D721Med (cell line): ENCODE measurements around the gene LAMA3.

Source experiments
- DNase-seq: peaks from one replicate; pipeline ENCODE4 v3.0.0; 2011; ENCODE audit warnings: low spot score; ENCODE audit not compliant: insufficient read length
- FAIRE-seq: peaks from 2 replicates; lab custom pipeline; 2011; peaks lifted over from hg19 to GRCh38; lab: Jason Lieb, UNC
- TF ChIP-seq, protein P1 (sequence below): IDR thresholded peaks from 2 replicates; pipeline ENCODE4 v1.5.1; 2012; ENCODE audit warnings: mild to moderate bottlenecking, control low read depth; ENCODE audit not compliant: insufficient read depth; ENCODE audit errors: missing control alignments

The LAMA3 gene

DNA sequence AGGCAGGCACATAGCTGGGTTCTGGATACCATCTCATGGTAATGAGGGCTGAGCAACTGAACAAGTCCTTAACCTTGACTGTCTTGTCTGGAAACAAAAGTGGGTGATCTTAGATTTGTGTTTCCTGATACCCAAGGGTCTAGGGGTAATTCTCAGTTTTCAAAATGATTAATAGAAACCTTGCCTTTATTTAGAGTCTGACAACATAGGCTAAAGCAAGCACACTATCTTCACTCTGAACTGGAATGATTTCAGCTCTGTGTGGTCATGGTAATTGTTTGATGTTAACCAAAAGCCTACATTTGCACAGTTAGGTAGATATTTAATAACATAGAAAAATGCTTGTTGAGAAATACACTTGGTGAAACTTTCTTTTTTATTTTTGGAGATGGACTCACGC is 6.8 kb upstream of the LAMA3 start:
- FAIRE-seq (no peak), DNase-seq (no peak)
- TF ChIP-seq, protein P1, sequence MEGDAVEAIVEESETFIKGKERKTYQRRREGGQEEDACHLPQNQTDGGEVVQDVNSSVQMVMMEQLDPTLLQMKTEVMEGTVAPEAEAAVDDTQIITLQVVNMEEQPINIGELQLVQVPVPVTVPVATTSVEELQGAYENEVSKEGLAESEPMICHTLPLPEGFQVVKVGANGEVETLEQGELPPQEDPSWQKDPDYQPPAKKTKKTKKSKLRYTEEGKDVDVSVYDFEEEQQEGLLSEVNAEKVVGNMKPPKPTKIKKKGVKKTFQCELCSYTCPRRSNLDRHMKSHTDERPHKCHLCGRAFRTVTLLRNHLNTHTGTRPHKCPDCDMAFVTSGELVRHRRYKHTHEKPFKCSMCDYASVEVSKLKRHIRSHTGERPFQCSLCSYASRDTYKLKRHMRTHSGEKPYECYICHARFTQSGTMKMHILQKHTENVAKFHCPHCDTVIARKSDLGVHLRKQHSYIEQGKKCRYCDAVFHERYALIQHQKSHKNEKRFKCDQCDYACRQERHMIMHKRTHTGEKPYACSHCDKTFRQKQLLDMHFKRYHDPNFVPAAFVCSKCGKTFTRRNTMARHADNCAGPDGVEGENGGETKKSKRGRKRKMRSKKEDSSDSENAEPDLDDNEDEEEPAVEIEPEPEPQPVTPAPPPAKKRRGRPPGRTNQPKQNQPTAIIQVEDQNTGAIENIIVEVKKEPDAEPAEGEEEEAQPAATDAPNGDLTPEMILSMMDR: no peak

DNA sequence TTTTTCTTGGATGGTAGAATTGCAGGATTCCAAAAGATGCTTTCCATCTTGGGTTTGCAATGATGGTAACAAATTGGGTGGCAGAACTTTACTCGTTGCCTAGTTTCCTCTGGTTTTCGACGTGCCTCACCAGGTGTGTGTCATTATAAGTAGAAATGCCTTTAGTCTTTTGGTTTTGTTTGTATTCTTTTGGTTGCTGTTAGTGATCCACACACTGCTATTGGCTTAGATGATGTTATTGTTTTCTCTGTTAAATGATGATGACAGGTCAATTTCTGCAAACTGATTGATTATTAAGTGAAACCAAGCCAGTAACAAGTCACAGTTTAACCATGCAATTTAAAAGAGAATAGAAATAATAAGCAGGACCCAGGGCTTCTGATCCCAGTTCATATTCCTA is 6.1 kb upstream of the LAMA3 start:
- no peak for FAIRE-seq
- no peak for DNase-seq
- TF ChIP-seq, protein P1: no peak

DNA sequence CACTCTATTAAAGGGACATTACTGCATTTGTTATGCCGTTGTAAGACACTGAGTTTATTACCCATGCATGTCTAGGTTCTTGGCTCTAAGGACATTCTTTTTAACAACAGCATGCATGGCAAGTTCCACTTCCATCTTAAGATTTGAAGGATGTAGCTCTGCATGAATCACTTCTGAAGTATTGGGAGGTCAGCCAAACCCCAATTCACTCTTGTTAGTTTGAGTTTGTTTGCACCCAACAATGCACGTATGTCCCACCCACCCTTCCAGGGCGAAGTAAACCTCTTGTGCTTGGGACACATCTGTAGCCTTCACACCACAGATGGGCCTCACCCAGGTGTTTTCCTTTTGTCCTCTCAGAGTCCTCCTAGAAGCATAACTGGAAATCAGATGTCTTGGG is 5.6 kb upstream of the LAMA3 start:
- no peak for FAIRE-seq
- TF ChIP-seq, protein P1: no peak
- DNase-seq: no peak

DNA sequence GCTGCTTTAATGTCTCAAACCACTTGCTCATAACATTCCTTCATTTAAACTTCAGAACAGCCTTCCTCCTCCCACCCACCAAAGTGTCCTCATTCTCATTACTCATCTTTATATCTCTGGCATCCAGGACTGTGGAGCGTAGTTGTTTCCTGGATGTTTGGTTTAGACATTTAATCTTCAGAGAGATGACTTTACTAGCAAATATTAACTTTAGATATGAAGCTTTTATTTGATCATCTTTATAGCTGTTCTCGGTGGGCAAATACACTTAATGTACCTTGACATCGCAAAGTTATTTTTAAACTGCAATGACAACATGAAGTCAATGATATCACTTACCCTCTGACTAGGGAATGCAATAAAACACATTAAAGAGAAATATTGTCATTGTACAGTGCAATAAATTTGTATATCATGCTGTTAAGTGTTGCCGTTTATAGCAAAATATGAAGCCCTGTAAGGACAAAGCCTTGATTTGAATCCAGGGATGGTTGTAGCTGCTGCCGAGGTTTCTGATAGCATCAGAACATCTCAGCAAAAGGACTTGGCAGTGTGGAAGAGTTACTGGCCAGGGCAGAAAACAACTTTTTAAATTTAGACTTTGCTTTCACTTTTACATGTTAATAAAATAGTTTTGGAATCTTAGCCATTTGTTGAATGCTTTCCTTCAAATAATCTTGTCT is 4.6 kb upstream of the LAMA3 start:
- no peak for DNase-seq
- no peak for FAIRE-seq
- TF ChIP-seq, protein P1: no peak

DNA sequence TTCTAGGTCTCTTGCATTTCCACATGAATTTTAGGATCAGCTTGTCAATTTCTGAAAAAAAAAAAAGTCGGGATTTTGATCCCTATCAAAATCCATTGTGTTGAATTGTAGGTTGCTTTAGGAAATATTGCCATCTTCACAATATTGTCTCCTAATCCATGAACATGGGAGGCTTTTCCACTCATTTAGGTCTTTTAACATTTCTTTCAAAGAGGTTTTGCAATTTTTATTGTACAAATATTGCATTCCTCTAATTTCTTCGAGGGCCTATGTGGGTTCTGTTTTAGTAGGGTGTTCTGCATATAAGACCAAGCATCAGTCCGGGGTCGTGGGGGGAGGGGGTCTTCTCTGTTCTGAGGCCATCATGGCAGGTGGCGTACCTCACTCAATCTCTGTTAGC is 725 bp upstream of the LAMA3 start:
- TF ChIP-seq, protein P1: no peak
- FAIRE-seq: no peak
- DNase-seq: no peak

DNA sequence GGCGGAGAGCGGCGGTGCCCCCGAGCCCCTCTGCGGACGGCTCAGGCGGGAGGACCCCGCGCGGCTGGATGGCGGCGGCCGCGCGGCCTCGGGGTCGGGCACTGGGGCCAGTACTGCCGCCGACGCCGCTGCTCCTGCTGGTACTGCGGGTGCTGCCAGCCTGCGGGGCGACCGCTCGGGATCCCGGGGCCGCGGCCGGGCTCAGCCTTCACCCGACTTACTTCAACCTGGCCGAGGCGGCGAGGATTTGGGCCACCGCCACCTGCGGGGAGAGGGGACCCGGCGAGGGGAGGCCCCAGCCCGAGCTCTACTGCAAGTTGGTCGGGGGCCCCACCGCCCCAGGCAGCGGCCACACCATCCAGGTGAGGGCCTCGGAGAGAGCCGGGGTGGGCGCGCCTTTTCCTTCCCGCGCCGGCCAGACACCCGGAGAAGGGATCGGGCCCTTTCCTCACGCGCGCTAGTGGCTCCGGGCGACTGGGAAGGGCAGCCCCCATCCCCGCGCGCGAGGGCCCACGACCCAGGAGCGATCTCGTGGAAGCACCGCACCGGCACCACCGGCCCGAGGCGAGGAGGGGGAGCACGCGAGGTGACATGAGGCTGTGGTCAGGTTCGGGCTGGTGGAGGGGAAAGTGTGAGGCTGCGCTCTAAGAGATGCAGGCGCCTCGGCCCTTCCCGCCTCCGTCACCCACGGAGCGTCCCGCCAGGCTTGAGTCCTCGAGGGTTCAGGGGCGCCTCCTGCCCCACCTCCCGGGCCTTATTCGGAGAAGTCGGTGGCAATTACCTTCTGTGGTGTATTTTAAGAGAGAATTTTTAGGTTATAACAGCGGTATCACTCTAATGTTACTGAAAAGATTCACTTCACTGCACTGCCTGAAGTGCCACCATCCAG is 607 bp downstream of the LAMA3 start:
- DNase-seq: no peak
- no peak for FAIRE-seq
- TF ChIP-seq, protein P1: no peak
